Endothelial cell of umbilical vein (primary cell): Measurements from ENCODE around the gene OR5C1. TPM values are rescaled to one million over a fixed set of nuclear protein-coding genes. Genes with fewer than 3 reads are reported as not detected.

Experiments used
- BruUV-seq: library from RNA; stranded (reverse); fragments of 400-500 nt; replicated peaks from 2 replicates; lab custom pipeline; 2021; lab: Mats Ljungman, UMichigan
- CTCF ChIA-PET: fragments of 300-600, 350-600 bp; sonication (Branson Sonifier 250); formaldehyde crosslinking; loops from one replicate; lab custom pipeline; 2021; ENCODE audit warnings: antibody characterized with exemption, inconsistent platforms; lab: Charles Lee
- POLR2A ChIA-PET: fragments of 300-600, 350-600 bp; sonication (Branson Sonifier 250); formaldehyde crosslinking; loops from one replicate; lab custom pipeline; 2021; ENCODE audit warnings: antibody characterized with exemption, inconsistent platforms; lab: Charles Lee
- DNase-seq: peaks from one replicate; pipeline ENCODE4 v3.0.0-alpha.2; 2011; ENCODE audit warnings: low read depth, low spot score
- FAIRE-seq: peaks from 2 replicates; lab custom pipeline; 2011; peaks lifted over from hg19 to GRCh38; lab: Jason Lieb, UNC
- H2AFZ ChIP-seq: 2 replicates; pipeline ENCODE4 v1.6.0; 2012; ENCODE audit warnings: low read depth, low read length, control low read depth, inconsistent platforms
- H3K27ac ChIP-seq: 2 replicates; pipeline ENCODE4 v1.5.1; 2011; ENCODE audit warnings: low read depth, mild to moderate bottlenecking, control low read depth, low read length, moderate library complexity; ENCODE audit not compliant: insufficient read depth
- H3K27me3 ChIP-seq, 2 experiments: 2 replicates each; pipeline versions ENCODE4 v1.6.0 to v1.6.1; 2011; ENCODE audit warnings: low read length in 2 of 2, mixed read lengths in 1 of 2; ENCODE audit not compliant: control insufficient read depth in 2 of 2, insufficient read depth in 2 of 2
- H3K36me3 ChIP-seq, 2 experiments: 2 replicates in 1 of 2; 3 replicates in 1 of 2; pipeline ENCODE4 v1.5.1; 2011; ENCODE audit warnings: low read length in 2 of 2, mild to moderate bottlenecking in 1 of 2, moderate library complexity in 1 of 2; ENCODE audit not compliant: control insufficient read depth in 2 of 2, insufficient read depth in 2 of 2; ENCODE audit errors: extremely low read depth in 1 of 2
- H3K4me1 ChIP-seq: 3 replicates; pipeline ENCODE4 v1.5.1; 2011; ENCODE audit warnings: mild to moderate bottlenecking, low read length; ENCODE audit not compliant: control insufficient read depth, insufficient read depth; ENCODE audit errors: extremely low read depth
- H3K4me2 ChIP-seq: 2 replicates; pipeline ENCODE4 v1.6.1; 2011; ENCODE audit warnings: low read length, control low read depth, mixed read lengths; ENCODE audit not compliant: insufficient read depth
- H3K4me3 ChIP-seq, 3 experiments: fragments of 200-600 bp in 1 of 3; sonication (generic), shearing (Covaris generic) in 1 of 3; replicated peaks in 1 of 3; 2 replicates each; pipeline ENCODE4 v1.5.1; 2011 to 2016; ENCODE audit warnings: control low read depth in 3 of 3, low read length in 3 of 3, mild to moderate bottlenecking in 2 of 3, inconsistent platforms in 1 of 3, low read depth in 1 of 3, moderate library complexity in 1 of 3; ENCODE audit not compliant: insufficient read depth in 1 of 3
- H3K79me2 ChIP-seq: 2 replicates; pipeline ENCODE4 v1.6.0; 2012; ENCODE audit warnings: low read length, inconsistent platforms; ENCODE audit not compliant: control insufficient read depth, insufficient read depth
- H3K9ac ChIP-seq: replicated peaks from 2 replicates; pipeline ENCODE3; 2011; ENCODE audit warnings: low read length, control low read depth; ENCODE audit not compliant: insufficient read depth; ENCODE audit errors: extremely low read depth
- H3K9me1 ChIP-seq: replicated peaks from 3 replicates; pipeline ENCODE4 v1.6.0; 2011; ENCODE audit warnings: mild to moderate bottlenecking, low read length; ENCODE audit not compliant: control insufficient read depth, insufficient read depth; ENCODE audit errors: extremely low read depth
- H3K9me3 ChIP-seq: replicated peaks from 2 replicates; pipeline ENCODE4 v1.5.1; 2012; ENCODE audit warnings: low read length, inconsistent platforms; ENCODE audit not compliant: control insufficient read depth, insufficient read depth
- H4K20me1 ChIP-seq: replicated peaks from 2 replicates; pipeline ENCODE3; 2011; ENCODE audit warnings: mild to moderate bottlenecking, low read length; ENCODE audit not compliant: control insufficient read depth, insufficient read depth; ENCODE audit errors: extremely low read depth
- EZH2 ChIP-seq: IDR thresholded peaks from 2 replicates; pipeline ENCODE4 v1.6.1; 2012; ENCODE audit warnings: borderline replicate concordance, low read depth, mild to moderate bottlenecking, moderate library complexity, low read length, inconsistent platforms; ENCODE audit not compliant: severe bottlenecking
- FOS ChIP-seq: IDR thresholded peaks from 2 replicates; pipeline ENCODE4 v1.6.1; 2011; ENCODE audit warnings: mild to moderate bottlenecking, low read length, moderate library complexity, borderline replicate concordance; ENCODE audit not compliant: insufficient read depth
- GATA2 ChIP-seq: IDR thresholded peaks from 2 replicates; pipeline ENCODE4 v1.7.0; 2011; ENCODE audit warnings: low read depth, mild to moderate bottlenecking, moderate library complexity, mixed read lengths, low read length; ENCODE audit not compliant: insufficient read length, insufficient read depth
- JUN ChIP-seq: IDR thresholded peaks from 2 replicates; pipeline ENCODE4 v1.6.1; 2011; ENCODE audit warnings: borderline replicate concordance, low read depth; ENCODE audit not compliant: insufficient read length, insufficient read depth
- MYC ChIP-seq: IDR thresholded peaks from one replicate; pipeline ENCODE4 v1.6.1; 2011; ENCODE audit warnings: mild to moderate bottlenecking, low read depth, low read length
- POLR2A ChIP-seq: IDR thresholded peaks from 2 replicates; pipeline ENCODE4 v1.6.1; 2012; ENCODE audit warnings: low read depth, mild to moderate bottlenecking, control low read depth, low read length
- POLR2AphosphoS5 ChIP-seq: IDR thresholded peaks from 2 replicates; pipeline ENCODE4 v1.6.1; 2012; ENCODE audit warnings: low read depth, mild to moderate bottlenecking, control low read depth, low read length, moderate library complexity; ENCODE audit not compliant: insufficient read depth
- dilution Hi-C: fragments of 300-500 bp; cut with MboI; formaldehyde crosslinking; loops from one replicate; pipeline ENCODE4 v1.15.0; 2019; ENCODE audit warnings: low sequenced_read_pairs; ENCODE audit not compliant: extremely low pct_ligation_motif_present
- intact Hi-C: fragments of 100-400 bp; cut with micrococcal nuclease; formaldehyde crosslinking; loops from one replicate; pipeline ENCODE4 v1.10.0; 2022
- polyA plus RNA-seq, 4 experiments: library from polyadenylated mRNA; depleted of rRNA in 3 of 4; stranded (reverse) in 3 of 4; unstranded in 1 of 4; fragments of >200 nt; gene quantifications; 2 replicates each; pipeline versions ENCODE4 v1.2.1 to v1.2.3, GENCODE V29; 2011 to 2012; ENCODE audit warnings: missing spikeins in 1 of 4
- total RNA-seq: library from RNA; stranded (reverse); gene quantifications from 2 replicates; pipeline ENCODE4 v1.2.3, GENCODE V29; 2021
- TF ChIP-seq, protein P1 (sequence below), 2 donors: IDR thresholded peaks; 1 replicate in 1 of 2; 2 replicates in 1 of 2; pipeline ENCODE4 v1.5.1; 2011; ENCODE audit warnings: low read length in 2 of 2, mild to moderate bottlenecking in 2 of 2, moderate library complexity in 2 of 2, control low read depth in 1 of 2, inconsistent platforms in 1 of 2, low read depth in 1 of 2; ENCODE audit not compliant: insufficient read depth in 1 of 2; ENCODE audit errors: extremely low read depth in 1 of 2
- TF ChIP-seq, protein P2 (sequence below): IDR thresholded peaks from 2 replicates; pipeline ENCODE4 v1.6.1; 2011; ENCODE audit not compliant: insufficient read depth, insufficient read length

Gene OR5C1
- total and polyA plus RNA-seq, 2 donors (not counting 3 experiments of a cell fraction or from before 2014, with no cell fraction given), result not detected

DNA sequence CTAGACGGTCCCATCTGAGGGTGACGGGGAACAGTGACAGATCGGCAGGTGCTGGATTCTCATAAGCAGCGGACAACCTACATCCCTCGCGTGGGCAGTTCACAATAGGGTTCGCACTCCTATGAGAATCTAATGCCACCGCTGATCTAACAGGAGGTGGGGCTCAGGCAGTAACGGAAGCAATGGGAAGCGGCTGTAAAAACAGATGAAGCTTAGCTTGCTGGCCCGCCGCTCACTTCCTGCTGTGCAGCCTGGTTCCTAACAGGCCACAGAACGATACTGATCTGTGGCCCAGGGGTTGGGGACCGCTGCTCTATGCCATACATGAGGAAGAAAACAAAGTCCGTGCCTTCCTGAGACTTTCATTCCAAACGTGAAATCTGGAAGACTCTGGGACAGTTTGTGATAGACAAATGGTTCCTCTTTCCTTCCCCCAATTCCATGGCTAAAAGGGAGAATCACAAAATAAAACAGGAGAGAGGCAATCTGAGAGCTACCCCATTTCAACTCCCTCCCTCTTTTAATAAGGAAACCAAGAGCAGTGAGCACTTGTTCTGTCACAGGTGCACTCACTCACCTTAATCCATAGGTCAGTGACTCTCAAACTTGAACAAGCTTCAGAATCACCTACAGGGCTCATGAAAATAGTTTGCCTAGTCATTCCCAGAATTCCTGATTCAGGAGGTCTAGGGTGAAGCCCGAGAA, 27.6 kb downstream of the OR5C1 start:
- peak; percentile 94 for FAIRE-seq

More for the DNA sequence above, 27.6 kb downstream of the OR5C1 start:
- ChIA-PET CTCF (interaction anchor here (0.8 to 2.1 kb wide), 5 partner anchors 12 to 718 kb away, joined by 3 to 8 read pairs (median 4); partner anchors contain the start of gene PDCL), POLR2A (interaction anchor here (0.7 to 2.7 kb wide), 2 partner anchors 12 to 471 kb away, joined by 7 to 8 read pairs; partner anchors contain the start of gene PDCL)
- H3K9ac ChIP-seq, result peak overlapping the region; percentile 84
- peaks cover 5% of the 10 kb centered on the region for H3K79me2 ChIP-seq
- H2AFZ ChIP-seq, result no peak overlapping the region
- dilution Hi-C loops, result no loop called here
- H3K36me3 ChIP-seq, result no peaks in the 10 kb centered on the region
- TF ChIP-seq POLR2AphosphoS5 (peak; percentile 96), FOS (peak; percentile 53), GATA2 (peak; percentile 99), JUN (no peak), POLR2A (peak; percentile 75), EZH2 (no peak), MYC (peak; percentile 52)
- TF ChIP-seq, protein P1, sequence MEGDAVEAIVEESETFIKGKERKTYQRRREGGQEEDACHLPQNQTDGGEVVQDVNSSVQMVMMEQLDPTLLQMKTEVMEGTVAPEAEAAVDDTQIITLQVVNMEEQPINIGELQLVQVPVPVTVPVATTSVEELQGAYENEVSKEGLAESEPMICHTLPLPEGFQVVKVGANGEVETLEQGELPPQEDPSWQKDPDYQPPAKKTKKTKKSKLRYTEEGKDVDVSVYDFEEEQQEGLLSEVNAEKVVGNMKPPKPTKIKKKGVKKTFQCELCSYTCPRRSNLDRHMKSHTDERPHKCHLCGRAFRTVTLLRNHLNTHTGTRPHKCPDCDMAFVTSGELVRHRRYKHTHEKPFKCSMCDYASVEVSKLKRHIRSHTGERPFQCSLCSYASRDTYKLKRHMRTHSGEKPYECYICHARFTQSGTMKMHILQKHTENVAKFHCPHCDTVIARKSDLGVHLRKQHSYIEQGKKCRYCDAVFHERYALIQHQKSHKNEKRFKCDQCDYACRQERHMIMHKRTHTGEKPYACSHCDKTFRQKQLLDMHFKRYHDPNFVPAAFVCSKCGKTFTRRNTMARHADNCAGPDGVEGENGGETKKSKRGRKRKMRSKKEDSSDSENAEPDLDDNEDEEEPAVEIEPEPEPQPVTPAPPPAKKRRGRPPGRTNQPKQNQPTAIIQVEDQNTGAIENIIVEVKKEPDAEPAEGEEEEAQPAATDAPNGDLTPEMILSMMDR (IDR thresholded peaks at IDR 0.05; ENCODE audit: extremely low read depth in 1 of 2, insufficient read depth in 1 of 2, low read depth in 1 of 2, low read length in 2 of 2), result no peak
- TF ChIP-seq, protein P2, sequence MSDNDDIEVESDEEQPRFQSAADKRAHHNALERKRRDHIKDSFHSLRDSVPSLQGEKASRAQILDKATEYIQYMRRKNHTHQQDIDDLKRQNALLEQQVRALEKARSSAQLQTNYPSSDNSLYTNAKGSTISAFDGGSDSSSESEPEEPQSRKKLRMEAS, result no peak
- peak overlapping the region; percentile 97 for H3K27ac ChIP-seq
- H3K4me1 ChIP-seq, result peaks cover 61% of the 10 kb centered on the region
- peak; percentile 98 for DNase-seq
- no peaks in the 10 kb centered on the region for H4K20me1 ChIP-seq
- no peaks in the 10 kb centered on the region for H3K9me3 ChIP-seq
- no peaks in the 10 kb centered on the region for H3K27me3 ChIP-seq
- BruUV-seq, result TSS peak; percentile 61
- H3K4me2 ChIP-seq, result peak overlapping the region; percentile 82
- H3K4me3 ChIP-seq, result peak overlapping the region in 2 of 3 experiments; percentile 21 to 39
- H3K9me1 ChIP-seq, result no peaks in the 10 kb centered on the region
- intact Hi-C loops, result loop anchor here (2.0 to 5.0 kb wide), 2 partner anchors 510 to 554 kb away; partner anchors contain the start of genes MRRF and RBM18
